ENCODE measurements around the gene OR4F17.
"Not testable (repeated sequence)": the region's sequence is repeated elsewhere in the genome, so short reads cannot be mapped to it uniquely, and the experiment has no call there.

The OR4F17 gene

GRCh38 chr19:106804-107203, at the start of gene OR4F17:
Gene OR4F17, plus strand, starts transcription at chr19:107104. Its CDS starts 3,575 bp downstream, at chr19:110679.
- not testable (repeated sequence) for DNase-seq

- not testable (repeated sequence) for DNase-seq
Observed at GRCh38 chr19:70793-71192, 36.1 kb upstream of the OR4F17 start.

DNA sequence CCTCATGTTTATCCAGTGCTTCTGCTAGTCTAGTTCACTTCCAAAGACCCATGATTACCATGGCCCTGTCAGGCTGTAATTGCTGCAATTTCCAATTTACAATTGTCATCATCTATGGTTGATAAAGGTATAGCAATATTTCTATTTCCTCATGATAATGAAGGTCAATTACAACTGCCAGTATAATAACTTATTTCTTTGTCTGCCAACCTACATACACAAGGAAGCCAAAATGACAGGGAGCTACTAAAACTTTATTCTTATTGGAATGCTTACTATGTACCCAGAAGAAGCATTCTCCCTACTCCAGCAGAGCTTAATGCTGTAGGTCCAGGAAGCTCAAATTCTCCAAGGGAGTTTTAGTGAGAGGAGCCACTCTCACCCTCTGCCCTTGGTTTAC, 24.0 kb upstream of the OR4F17 start:
- DNase-seq: not testable (repeated sequence)

- DNase-seq: not testable (repeated sequence)
Observed at GRCh38 chr19:83626-84025, 23.3 kb upstream of the OR4F17 start.

DNA sequence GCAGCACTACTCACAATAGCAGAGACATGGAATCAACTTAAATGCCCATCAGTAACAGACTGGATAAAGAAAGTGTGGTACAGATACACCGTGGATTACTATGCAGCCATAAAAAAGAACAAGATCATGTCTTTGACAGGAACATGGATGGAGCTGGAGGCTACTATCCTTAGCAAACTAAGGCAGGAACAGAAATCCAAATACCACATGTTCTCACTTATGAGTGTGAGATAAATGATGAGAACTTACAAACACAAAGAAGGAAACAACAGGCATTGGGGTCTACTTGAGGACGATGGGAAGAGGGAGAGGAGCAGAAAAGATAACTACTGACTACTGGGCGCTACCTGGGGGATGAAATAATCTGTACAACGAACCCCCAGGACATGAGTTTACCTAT, 16.2 kb upstream of the OR4F17 start:
- DNase-seq: not testable (repeated sequence)

- DNase-seq: not testable (repeated sequence)
Observed at GRCh38 chr19:94794-95193, 12.1 kb upstream of the OR4F17 start.

GRCh38 chr19:97647-98046, 9.3 kb upstream of the OR4F17 start:
- not testable (repeated sequence) for DNase-seq

DNA sequence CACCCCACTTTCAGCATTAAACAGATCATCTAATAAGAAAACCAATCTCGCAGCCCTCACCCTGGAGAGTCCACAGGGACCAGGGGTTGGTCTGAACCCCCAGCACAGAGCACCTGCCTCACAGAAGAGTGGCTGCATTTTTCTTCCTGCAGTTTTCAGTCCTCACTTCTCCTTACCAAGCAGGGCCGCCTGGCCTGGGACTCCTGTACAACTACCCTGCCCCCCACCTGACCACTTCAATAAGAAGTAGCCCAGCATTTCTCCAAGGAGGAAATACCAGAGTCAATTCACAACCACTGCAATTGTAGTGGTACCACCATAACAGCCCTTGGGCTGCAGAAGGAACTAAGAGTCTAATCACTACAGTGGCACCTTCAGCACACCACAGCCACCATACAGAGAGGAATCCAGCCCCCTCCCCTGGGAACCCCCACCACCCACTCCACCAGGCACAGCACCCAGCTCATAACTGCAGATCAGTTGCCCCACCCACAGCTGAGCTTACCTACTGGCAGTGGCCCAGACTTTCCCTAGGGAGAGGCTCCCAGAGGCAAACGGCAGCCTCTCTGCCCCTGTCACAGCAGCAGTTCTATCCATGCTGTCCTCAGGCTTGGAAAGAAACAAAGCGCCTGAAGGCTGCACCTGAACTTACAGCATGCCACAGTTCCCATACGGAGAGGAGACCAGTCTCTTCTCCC, 13.7 kb downstream of the OR4F17 start:
- DNase-seq: not testable (repeated sequence)
